ENCODE measurements around the gene SLC38A9. TPM values are rescaled to one million over a fixed set of nuclear protein-coding genes. Genes with fewer than 3 reads are reported as not detected.

SLC38A9 gene
- total RNA-seq, 2 donors from 2014 or later = 16.6 to 19.6 TPM

- DNase-seq (ENCODE audit: low spot score) = no peak
- no peaks in the 10 kb centered on the region for H3K27me3 ChIP-seq (replicated peaks; ENCODE audit: insufficient read depth)
- TF ChIP-seq CTCF (IDR thresholded peaks at IDR 0.05) = no peak
- no peaks in the 10 kb centered on the region for H3K36me3 ChIP-seq
- no peaks in the 10 kb centered on the region for H3K9me3 ChIP-seq
- H3K4me1 ChIP-seq (ENCODE audit: control insufficient read depth in 1 of 2, low read depth in 2 of 2) = peaks cover 0 to 8% of the 10 kb centered on the region in 2 donors
- no peak for ATAC-seq (ENCODE audit: insufficient number of reproducible peaks, low FRiP score, low read depth)
- H3K27ac ChIP-seq = no peak overlapping the region
- no peak overlapping the region for H3K4me3 ChIP-seq
Observed at GRCh38 chr5:55708732-55709131, 3.4 kb downstream of the SLC38A9 start.

GRCh38 chr5:55706230-55706629 is 5.9 kb downstream of the SLC38A9 start:
- no peaks in the 10 kb centered on the region for H3K36me3 ChIP-seq
- H3K9me3 ChIP-seq = no peaks in the 10 kb centered on the region
- no peaks in the 10 kb centered on the region for H3K27me3 ChIP-seq (replicated peaks; ENCODE audit: insufficient read depth)
- no peak overlapping the region for H3K4me3 ChIP-seq
- peaks cover 0 to 5% of the 10 kb centered on the region in 2 donors for H3K4me1 ChIP-seq (ENCODE audit: control insufficient read depth in 1 of 2, low read depth in 2 of 2)
- no peak for DNase-seq (ENCODE audit: low spot score)
- no peak overlapping the region for H3K27ac ChIP-seq
- TF ChIP-seq CTCF (IDR thresholded peaks at IDR 0.05) = no peak
- no peak for ATAC-seq (ENCODE audit: insufficient number of reproducible peaks, low FRiP score, low read depth)

- Histone ChIP-seq H3K27me3 (replicated peaks; ENCODE audit: insufficient read depth) (no peaks in the 10 kb centered on the region), H3K9me3 (no peaks in the 10 kb centered on the region), H3K4me1 (ENCODE audit: control insufficient read depth in 1 of 2, low read depth in 2 of 2) (peaks cover 0 to 18% of the 10 kb centered on the region in 2 donors), H3K27ac (no peak overlapping the region), H3K4me3 (no peak overlapping the region), H3K36me3 (no peaks in the 10 kb centered on the region)
- TF ChIP-seq CTCF (IDR thresholded peaks at IDR 0.05) = no peak
- ATAC-seq (ENCODE audit: insufficient number of reproducible peaks, low FRiP score, low read depth) (no peak), DNase-seq (ENCODE audit: low spot score) (no peak)
Observed at GRCh38 chr5:55702598-55703345, 9.4 kb downstream of the SLC38A9 start.

- no peak for DNase-seq (ENCODE audit: low spot score)
Observed at GRCh38 chr5:55701462-55702103, 10.5 kb downstream of the SLC38A9 start.

More at GRCh38 chr5:55701462-55702103, 10.5 kb downstream of the SLC38A9 start:
- Histone ChIP-seq H3K4me1 (ENCODE audit: control insufficient read depth in 1 of 2, low read depth in 2 of 2) (peaks cover 0 to 18% of the 10 kb centered on the region in 2 donors), H3K27ac (no peak overlapping the region), H3K27me3 (replicated peaks; ENCODE audit: insufficient read depth) (no peaks in the 10 kb centered on the region), H3K4me3 (no peak overlapping the region), H3K36me3 (no peaks in the 10 kb centered on the region), H3K9me3 (no peaks in the 10 kb centered on the region)
- ATAC-seq (ENCODE audit: insufficient number of reproducible peaks, low FRiP score, low read depth) = no peak
- TF ChIP-seq CTCF (IDR thresholded peaks at IDR 0.05) = no peak
